IPS-15b (cell line): ENCODE data around the gene CPSF3.

Source experiments
- H3K27me3 ChIP-seq: one replicate; pipeline ENCODE4 v1.6.1; 2013; ENCODE audit warnings: low read length; ENCODE audit not compliant: control insufficient read depth, insufficient read depth
- H3K36me3 ChIP-seq: one replicate; pipeline ENCODE4 v1.6.1; 2013; ENCODE audit warnings: low read length; ENCODE audit not compliant: control insufficient read depth, insufficient read depth
- H3K4me1 ChIP-seq: one replicate; pipeline ENCODE4 v1.6.1; 2013; ENCODE audit warnings: mild to moderate bottlenecking, low read length; ENCODE audit not compliant: control insufficient read depth, insufficient read depth
- H3K4me3 ChIP-seq: one replicate; pipeline ENCODE4 v1.5.1; 2013; ENCODE audit warnings: low read depth, low read length
- H3K9ac ChIP-seq: one replicate; pipeline ENCODE4 v1.6.1; 2013; ENCODE audit warnings: low read depth, mild to moderate bottlenecking, low read length
- H3K9me3 ChIP-seq: one replicate; pipeline ENCODE4 v1.6.1; 2013; ENCODE audit warnings: mild to moderate bottlenecking, low read length; ENCODE audit not compliant: control insufficient read depth, insufficient read depth

Gene CPSF3

DNA sequence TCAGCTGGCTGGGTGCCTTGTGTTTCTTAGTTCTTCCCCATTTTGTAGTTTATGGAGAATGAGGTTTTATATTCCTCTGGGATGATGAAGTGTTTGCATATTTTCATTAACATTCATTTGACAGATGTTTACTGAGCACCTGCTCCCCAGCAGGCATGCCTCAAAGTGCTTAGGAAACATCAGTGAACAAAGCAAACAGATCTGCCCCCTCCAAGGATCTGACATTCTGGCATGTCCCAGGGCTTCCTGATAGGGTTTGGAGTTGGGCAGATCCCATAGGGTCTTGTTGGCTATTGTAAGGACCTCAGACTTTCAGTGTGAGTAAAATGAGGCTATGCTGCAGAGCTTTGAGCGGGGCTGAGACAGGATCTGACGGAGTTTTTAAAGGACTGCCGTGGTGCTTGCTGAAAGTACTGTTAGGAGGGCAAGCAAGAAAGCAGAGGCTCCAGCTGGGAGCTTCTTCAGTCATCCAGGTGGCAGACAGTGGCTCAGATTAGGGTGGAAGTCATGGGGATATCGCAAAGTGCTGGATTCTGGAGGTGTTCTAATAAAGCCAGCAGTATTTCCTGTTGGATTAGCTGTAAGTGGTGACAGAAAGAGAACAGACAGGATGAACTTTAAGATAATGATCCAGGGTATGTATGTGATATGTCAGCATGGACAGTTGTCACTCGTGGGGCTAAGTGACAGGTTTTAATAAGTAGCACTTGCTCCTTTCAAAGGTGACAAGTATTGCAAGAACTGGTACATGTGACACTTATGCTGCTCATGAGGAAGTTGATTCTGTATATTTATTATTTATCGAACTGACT, 39.6 kb downstream of the CPSF3 start:
- Histone ChIP-seq H3K4me1 (no peaks in the 10 kb centered on the region), H3K27me3 (no peaks in the 10 kb centered on the region), H3K36me3 (peaks cover 9% of the 10 kb centered on the region)

GRCh38 chr2:9463698-9464034, 40.2 kb downstream of the CPSF3 start:
- no peaks in the 10 kb centered on the region for H3K4me1 ChIP-seq
- H3K36me3 ChIP-seq = peaks cover 10% of the 10 kb centered on the region
- H3K27me3 ChIP-seq = no peaks in the 10 kb centered on the region
- H3K9ac ChIP-seq = no peak overlapping the region
- no peaks in the 10 kb centered on the region for H3K9me3 ChIP-seq
- H3K4me3 ChIP-seq = no peak overlapping the region

More for the DNA sequence above, 39.6 kb downstream of the CPSF3 start:
- Histone ChIP-seq H3K9me3 (no peaks in the 10 kb centered on the region), H3K4me3 (no peak overlapping the region), H3K9ac (no peak overlapping the region)

DNA sequence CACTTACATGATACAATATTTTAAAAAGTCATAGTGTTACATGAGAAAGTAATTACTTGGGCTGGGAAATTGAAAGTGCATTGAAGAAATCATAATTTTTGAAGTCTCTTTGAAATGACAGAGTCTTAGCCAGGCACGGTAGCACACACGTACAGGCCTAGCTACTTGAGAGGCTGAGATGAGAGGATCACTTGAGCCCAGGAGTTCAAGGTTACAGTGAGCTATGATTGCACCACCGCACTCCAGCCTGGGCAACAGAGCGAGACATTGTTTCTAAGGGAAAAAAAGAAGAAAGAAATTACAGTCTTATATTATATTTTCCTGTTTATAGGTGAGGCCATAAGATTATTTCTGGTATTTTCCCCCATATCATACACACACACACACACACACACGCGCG, 41.7 kb downstream of the CPSF3 start:
- Histone ChIP-seq H3K36me3 (peaks cover 18% of the 10 kb centered on the region), H3K9me3 (no peaks in the 10 kb centered on the region), H3K4me1 (no peaks in the 10 kb centered on the region), H3K9ac (no peak overlapping the region), H3K4me3 (no peak overlapping the region), H3K27me3 (no peaks in the 10 kb centered on the region)

DNA sequence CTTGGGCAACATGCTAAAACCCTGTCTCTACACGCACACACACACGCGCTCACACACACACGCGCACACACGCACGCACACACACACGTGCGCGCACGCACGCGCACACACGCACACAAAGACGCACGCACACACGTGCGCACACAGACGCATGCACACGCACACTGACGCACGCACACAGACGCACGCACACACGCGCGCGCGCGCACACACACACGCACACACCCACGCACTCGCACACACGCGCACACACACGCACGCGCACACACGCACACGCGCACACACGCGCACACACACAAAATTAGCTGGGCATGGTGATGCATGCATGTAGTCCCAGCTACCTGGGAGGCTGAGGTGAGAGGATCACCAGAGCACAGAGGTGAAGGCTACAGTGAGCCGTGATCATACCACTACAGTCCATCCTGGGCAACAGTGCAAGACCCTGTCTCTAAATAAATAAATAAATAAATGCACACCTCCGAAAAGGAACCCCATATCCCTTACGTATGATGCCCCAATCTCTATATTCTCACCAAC, 42.8 kb downstream of the CPSF3 start:
- no peak overlapping the region for H3K4me3 ChIP-seq
- no peaks in the 10 kb centered on the region for H3K4me1 ChIP-seq
- no peaks in the 10 kb centered on the region for H3K27me3 ChIP-seq
- no peak overlapping the region for H3K9ac ChIP-seq
- no peaks in the 10 kb centered on the region for H3K9me3 ChIP-seq
- H3K36me3 ChIP-seq = peaks cover 14% of the 10 kb centered on the region

GRCh38 chr2:9467687-9468086, 44.2 kb downstream of the CPSF3 start:
- Histone ChIP-seq H3K27me3 (no peaks in the 10 kb centered on the region), H3K9ac (no peak overlapping the region), H3K9me3 (no peaks in the 10 kb centered on the region), H3K36me3 (peaks cover 14% of the 10 kb centered on the region), H3K4me3 (no peak overlapping the region), H3K4me1 (no peaks in the 10 kb centered on the region)

- peaks cover 3% of the 10 kb centered on the region for H3K27me3 ChIP-seq
- H3K9ac ChIP-seq = no peak overlapping the region
- no peaks in the 10 kb centered on the region for H3K9me3 ChIP-seq
- peaks cover 11% of the 10 kb centered on the region for H3K36me3 ChIP-seq
- no peak overlapping the region for H3K4me3 ChIP-seq
- peaks cover 5% of the 10 kb centered on the region for H3K4me1 ChIP-seq
Observed at GRCh38 chr2:9471206-9471605, 47.8 kb downstream of the CPSF3 start.

DNA sequence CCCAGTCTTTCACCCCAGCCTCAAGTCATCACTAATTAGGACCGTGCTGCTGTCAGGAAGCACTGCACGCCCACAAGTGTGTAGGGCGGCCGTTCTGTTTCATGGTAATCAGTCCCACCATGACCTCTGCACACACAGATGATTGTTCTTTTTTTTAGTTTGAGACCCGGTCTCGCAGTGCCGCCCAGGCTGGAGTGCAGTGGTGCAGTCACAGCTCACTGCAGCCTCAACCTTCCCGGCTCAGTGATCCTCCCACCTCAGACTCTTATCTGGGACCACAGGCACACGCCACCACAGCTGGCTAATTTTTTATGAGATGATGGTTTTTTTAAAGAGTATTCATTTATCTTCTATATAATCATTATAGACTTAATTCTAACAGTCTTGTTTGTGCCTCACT, 49.1 kb downstream of the CPSF3 start:
- no peak overlapping the region for H3K9ac ChIP-seq

DNA sequence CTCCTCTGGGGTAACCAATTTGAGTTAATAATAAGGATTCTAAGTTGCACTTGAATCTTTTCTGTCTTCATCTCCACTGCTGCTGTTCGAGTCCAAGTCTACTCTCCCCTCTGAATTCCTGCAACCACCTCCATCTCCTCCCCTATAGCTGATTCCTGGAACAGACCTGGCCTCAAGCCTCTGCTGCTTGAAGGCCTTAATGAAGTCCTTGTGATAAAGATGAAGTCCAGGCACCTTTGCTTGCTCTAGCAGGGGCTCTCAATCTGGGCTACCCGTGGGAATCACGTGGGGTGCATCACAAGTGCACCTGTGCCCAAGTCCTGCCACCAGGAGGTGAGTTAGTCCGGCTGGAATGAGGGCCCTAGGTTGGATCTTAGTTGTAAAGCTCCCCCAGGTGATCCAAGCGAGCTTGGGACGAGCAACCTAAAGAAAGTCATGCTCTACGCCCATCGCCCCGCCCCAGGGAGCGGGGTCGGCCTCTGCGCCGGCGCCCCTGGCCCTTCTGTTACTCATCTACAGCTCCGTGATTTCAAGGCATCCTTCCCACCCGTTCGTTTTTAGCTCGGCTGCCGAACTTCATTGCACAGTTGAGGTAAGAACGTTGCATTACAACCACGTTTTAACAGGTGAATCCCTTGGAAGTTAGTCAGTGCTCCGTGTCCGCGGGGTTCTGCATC, 50.0 kb downstream of the CPSF3 start:
- Histone ChIP-seq H3K4me1 (peaks cover 7% of the 10 kb centered on the region), H3K9me3 (no peaks in the 10 kb centered on the region), H3K27me3 (peaks cover 3% of the 10 kb centered on the region), H3K9ac (no peak overlapping the region), H3K36me3 (peaks cover 8% of the 10 kb centered on the region), H3K4me3 (peak overlapping the region; percentile 70)

More for the DNA sequence above, 49.1 kb downstream of the CPSF3 start:
- Histone ChIP-seq H3K4me1 (peaks cover 7% of the 10 kb centered on the region), H3K4me3 (no peak overlapping the region), H3K27me3 (peaks cover 3% of the 10 kb centered on the region), H3K9me3 (no peaks in the 10 kb centered on the region), H3K36me3 (peaks cover 10% of the 10 kb centered on the region)

DNA sequence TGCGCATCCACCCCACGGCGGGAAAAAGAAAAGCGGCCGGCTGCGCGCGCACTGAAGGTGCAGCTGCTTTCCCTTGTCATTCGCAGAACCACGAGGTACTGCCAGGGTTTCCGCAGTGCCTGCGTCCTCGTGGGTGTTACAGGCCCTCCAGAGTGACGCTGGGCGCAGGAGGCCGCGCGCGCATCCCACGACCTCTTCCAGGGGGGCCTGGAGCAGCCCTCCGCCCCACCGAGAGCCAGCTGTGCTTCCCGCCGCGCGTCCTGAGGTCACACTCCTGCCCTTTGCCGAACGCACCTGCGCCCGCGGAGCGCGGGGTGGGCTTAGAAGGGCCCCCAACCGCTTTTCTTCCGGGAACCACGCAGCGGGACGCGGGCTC, 50.5 kb downstream of the CPSF3 start:
- Histone ChIP-seq H3K9me3 (no peaks in the 10 kb centered on the region), H3K36me3 (peaks cover 8% of the 10 kb centered on the region)

GRCh38 chr2:9474361-9475057, 51.1 kb downstream of the CPSF3 start, which contains the start of gene IAH1:
Gene IAH1 (plus strand): TSS chr2:9474551. CDS start chr2:9474567, 16 bp downstream.
- Histone ChIP-seq H3K27me3 (peaks cover 3% of the 10 kb centered on the region), H3K4me1 (peaks cover 7% of the 10 kb centered on the region), H3K36me3 (peaks cover 4% of the 10 kb centered on the region), H3K9me3 (no peaks in the 10 kb centered on the region), H3K4me3 (peak within 1 kb of the TSS; percentile 70), H3K9ac (no peak within 1 kb of the TSS)

More for the DNA sequence above, 50.5 kb downstream of the CPSF3 start:
- H3K27me3 ChIP-seq = peaks cover 3% of the 10 kb centered on the region
- H3K4me3 ChIP-seq = peak overlapping the region; percentile 70
- H3K4me1 ChIP-seq = peaks cover 7% of the 10 kb centered on the region
- no peak overlapping the region for H3K9ac ChIP-seq

DNA sequence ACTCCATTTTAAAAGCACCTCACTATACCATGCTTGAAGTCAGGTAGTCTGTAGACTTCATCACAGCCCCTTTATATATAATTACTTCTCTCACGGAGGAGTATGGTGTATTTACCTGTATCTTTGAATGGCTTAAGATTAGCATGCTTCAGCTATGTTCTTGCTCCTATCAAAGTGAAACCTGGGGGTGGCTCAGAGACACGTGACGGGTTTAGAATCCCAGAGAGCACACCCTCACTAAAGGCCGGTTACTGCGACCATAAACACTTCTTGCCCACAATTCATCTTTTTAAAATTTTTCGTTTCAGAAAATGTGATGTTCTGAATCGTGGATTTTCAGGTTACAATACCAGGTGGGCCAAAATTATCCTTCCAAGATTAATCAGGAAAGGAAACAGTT, 54.5 kb downstream of the CPSF3 start:
- H3K4me1 ChIP-seq = peaks cover 7% of the 10 kb centered on the region
- no peaks in the 10 kb centered on the region for H3K9me3 ChIP-seq
- H3K4me3 ChIP-seq = no peak overlapping the region
- H3K27me3 ChIP-seq = peaks cover 3% of the 10 kb centered on the region
- no peaks in the 10 kb centered on the region for H3K36me3 ChIP-seq
- no peak overlapping the region for H3K9ac ChIP-seq
